Gastroesophageal sphincter (tissue), 4 donors: ENCODE measurements around the gene CCDC167. TPM values are rescaled to one million over a fixed set of nuclear protein-coding genes. Genes with fewer than 3 reads are reported as not detected.
A peak's percentile ranks its signal among the peaks of the same experiment; 100 is the strongest.

Source experiments
- ATAC-seq: fragments of 150-250 bp; one replicate; pipeline ENCODE4 v1.9.1; 2016; ENCODE audit warnings: mild to moderate bottlenecking, moderate library complexity
- H3K27ac ChIP-seq, 4 donors: fragments of 200-600 bp; sonication (generic) in 3 of 4; 1 replicate in 3 of 4; 2 replicates in 1 of 4; pipeline ENCODE4 v1.5.1; 2016 to 2019
- H3K27me3 ChIP-seq: fragments of 200-600 bp; sonication (generic); one replicate; pipeline ENCODE4 v1.5.1; 2019
- H3K36me3 ChIP-seq, 2 donors: fragments of 200-600 bp; sonication (generic); one replicate each; pipeline ENCODE4 v1.5.1; 2019; ENCODE audit warnings: control low read depth in 1 of 2
- H3K4me1 ChIP-seq, 3 donors: fragments of 200-600 bp; sonication (generic); 1 replicate in 2 of 3; 2 replicates in 1 of 3; pipeline ENCODE4 v1.5.1; 2016 to 2019; ENCODE audit warnings: control low read depth in 2 of 3
- H3K4me3 ChIP-seq, 2 donors: fragments of 200-600 bp; sonication (generic); one replicate each; pipeline ENCODE4 v1.5.1; 2019; ENCODE audit warnings: mild to moderate bottlenecking in 1 of 2, moderate library complexity in 1 of 2
- H3K9me3 ChIP-seq, 3 donors: fragments of 200-600 bp; sonication (generic); one replicate each; pipeline ENCODE4 v1.5.1; 2017 to 2019; ENCODE audit warnings: control low read depth in 2 of 3
- EP300 ChIP-seq: sonication (generic); formaldehyde crosslinking; IDR thresholded peaks from one replicate; pipeline ENCODE4 v1.6.1; 2017; ENCODE audit warnings: antibody characterized with exemption, mild to moderate bottlenecking
- POLR2A ChIP-seq, 2 donors: fragments of 450-650 bp; IDR thresholded peaks; one replicate each; pipeline ENCODE4 v1.6.1; 2017; ENCODE audit warnings: antibody characterized with exemption in 2 of 2, mild to moderate bottlenecking in 2 of 2, moderate library complexity in 1 of 2
- POLR2AphosphoS5 ChIP-seq: sonication (generic); formaldehyde crosslinking; IDR thresholded peaks from one replicate; pipeline ENCODE4 v1.6.1; 2017; ENCODE audit warnings: antibody characterized with exemption
- WGBS, 2 donors: methylation state at CpG; one replicate each; pipeline ENCODE4 v1.1.5; 2018; ENCODE audit warnings: low coverage in 1 of 2; 5-methylcytosine and 5-hydroxymethylcytosine counted together
- total RNA-seq, 4 donors: library from RNA; depleted of rRNA; stranded (reverse); fragments of >200 nt; gene quantifications; one replicate each; pipeline ENCODE4 v1.1.0, GENCODE V29; 2016
- TF ChIP-seq, protein P1 (sequence below), 4 experiments: fragments of 200-600 bp in 2 of 4; fragments of 450-650 bp in 2 of 4; sonication (generic) in 1 of 4; IDR thresholded peaks; one replicate each; pipeline ENCODE4 v1.5.1; 2017 to 2019; ENCODE audit warnings: antibody characterized with exemption in 4 of 4, mild to moderate bottlenecking in 2 of 4, moderate library complexity in 2 of 4

CCDC167 gene
- total RNA-seq, 4 donors from 2014 or later, result 10.6 to 16.2 (median 14.3) TPM

DNA sequence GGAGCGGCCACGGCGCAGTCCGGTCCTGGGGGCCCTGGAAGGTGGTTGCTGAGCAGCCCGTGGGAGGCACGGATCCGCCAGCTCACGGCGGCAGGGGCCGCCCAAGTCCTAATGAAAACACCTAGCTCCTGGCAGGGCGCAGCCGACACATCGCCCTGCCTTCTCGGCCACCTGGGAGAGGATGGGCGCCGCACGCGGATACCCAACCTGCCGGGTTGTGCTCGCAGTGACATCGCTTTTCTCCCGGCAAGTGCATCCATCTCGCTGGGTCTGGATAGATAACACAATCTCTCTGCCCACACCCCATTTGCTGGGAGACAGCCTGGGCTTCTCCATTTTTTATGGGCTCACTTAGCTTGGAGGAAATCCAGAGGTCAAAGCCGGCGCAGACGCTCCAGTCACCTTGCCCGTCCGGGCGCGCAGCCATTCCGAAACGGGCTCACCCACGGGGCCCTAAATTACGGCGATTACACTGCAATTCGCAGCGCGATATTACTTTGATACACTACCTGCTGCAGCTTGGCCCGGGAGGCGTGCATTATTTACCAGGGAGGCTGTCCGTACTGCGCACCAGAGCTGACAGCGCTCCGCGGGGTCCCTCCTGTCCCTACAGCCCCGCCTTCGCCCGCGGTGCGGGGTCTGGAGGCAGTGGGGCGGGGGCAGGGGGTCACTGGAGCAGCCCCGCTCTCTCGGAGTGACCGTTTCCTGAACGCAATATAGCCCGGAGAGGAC lies 36.2 kb upstream of the CCDC167 start:
- TF ChIP-seq EP300, result no peak
- no peak for TF ChIP-seq POLR2AphosphoS5
- no peak for TF ChIP-seq POLR2A (IDR thresholded peaks at IDR 0.05)
- TF ChIP-seq, protein P1, sequence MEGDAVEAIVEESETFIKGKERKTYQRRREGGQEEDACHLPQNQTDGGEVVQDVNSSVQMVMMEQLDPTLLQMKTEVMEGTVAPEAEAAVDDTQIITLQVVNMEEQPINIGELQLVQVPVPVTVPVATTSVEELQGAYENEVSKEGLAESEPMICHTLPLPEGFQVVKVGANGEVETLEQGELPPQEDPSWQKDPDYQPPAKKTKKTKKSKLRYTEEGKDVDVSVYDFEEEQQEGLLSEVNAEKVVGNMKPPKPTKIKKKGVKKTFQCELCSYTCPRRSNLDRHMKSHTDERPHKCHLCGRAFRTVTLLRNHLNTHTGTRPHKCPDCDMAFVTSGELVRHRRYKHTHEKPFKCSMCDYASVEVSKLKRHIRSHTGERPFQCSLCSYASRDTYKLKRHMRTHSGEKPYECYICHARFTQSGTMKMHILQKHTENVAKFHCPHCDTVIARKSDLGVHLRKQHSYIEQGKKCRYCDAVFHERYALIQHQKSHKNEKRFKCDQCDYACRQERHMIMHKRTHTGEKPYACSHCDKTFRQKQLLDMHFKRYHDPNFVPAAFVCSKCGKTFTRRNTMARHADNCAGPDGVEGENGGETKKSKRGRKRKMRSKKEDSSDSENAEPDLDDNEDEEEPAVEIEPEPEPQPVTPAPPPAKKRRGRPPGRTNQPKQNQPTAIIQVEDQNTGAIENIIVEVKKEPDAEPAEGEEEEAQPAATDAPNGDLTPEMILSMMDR (IDR thresholded peaks at IDR 0.05), result no peak
- no peak for ATAC-seq
- Histone ChIP-seq H3K27ac (no peak overlapping the region), H3K27me3 (peaks cover 71% of the 10 kb centered on the region), H3K4me3 (peak overlapping the region in 1 of 2 donors; percentile 40), H3K4me1 (peaks cover 0 to 16% (median 13%) of the 10 kb centered on the region in 3 donors), H3K36me3 (no peaks in the 10 kb centered on the region), H3K9me3 (no peaks in the 10 kb centered on the region)
- WGBS, 2 donors, result no CpG with 5 or more reads among the region's 56 CpGs

DNA sequence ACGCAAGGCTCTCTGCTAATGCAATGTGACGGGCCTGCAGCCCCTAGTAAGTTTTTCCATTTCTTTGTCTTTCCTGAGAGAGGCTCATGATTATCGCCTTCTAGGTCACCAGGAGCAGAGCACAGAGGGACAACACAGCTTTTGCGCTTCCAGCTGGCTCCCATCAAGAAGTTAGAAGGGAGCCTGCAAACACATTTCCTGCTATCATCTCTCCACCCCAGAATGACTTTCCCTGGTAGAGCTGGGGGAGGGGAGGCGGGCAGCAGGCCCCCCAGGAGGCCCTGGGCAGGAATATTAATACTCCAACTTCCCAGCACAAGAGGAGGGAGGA lies 35.7 kb upstream of the CCDC167 start:
- WGBS, 2 donors, result 29 to 40% methylated on average over 2 to 4 of the region's 5 CpGs
- ATAC-seq, result no peak
- Histone ChIP-seq H3K9me3 (no peaks in the 10 kb centered on the region), H3K4me1 (peaks cover 0 to 16% (median 13%) of the 10 kb centered on the region in 3 donors), H3K27ac (no peak overlapping the region), H3K27me3 (peaks cover 77% of the 10 kb centered on the region), H3K4me3 (peak overlapping the region in 1 of 2 donors; percentile 40), H3K36me3 (no peaks in the 10 kb centered on the region)
- no peak for TF ChIP-seq EP300
- TF ChIP-seq POLR2AphosphoS5, result no peak
- no peak for TF ChIP-seq POLR2A (IDR thresholded peaks at IDR 0.05)

DNA sequence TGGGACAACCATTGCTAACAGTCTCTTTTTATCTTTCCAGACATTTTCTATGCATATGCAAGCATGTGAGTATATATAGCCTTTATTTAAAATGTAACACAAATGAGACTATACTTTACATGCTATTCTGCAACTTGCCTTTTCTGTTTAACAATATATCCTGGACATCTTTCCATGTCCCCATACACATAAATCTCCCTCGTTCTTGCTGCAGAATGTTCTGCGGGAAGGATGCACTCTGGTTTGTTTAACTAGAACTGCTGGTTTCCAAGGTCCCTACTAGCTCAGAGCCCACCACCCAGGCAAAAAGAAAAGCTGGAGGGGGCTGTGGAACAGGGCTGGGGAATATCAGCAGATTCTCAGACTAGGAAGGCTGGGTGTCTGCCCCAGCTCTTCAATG lies 35.2 kb upstream of the CCDC167 start:
- Histone ChIP-seq H3K4me3 (no peak overlapping the region), H3K27me3 (peaks cover 82% of the 10 kb centered on the region)
- WGBS, 2 donors, result 40 to 64% methylated on average over 2 of the region's 2 CpGs

DNA sequence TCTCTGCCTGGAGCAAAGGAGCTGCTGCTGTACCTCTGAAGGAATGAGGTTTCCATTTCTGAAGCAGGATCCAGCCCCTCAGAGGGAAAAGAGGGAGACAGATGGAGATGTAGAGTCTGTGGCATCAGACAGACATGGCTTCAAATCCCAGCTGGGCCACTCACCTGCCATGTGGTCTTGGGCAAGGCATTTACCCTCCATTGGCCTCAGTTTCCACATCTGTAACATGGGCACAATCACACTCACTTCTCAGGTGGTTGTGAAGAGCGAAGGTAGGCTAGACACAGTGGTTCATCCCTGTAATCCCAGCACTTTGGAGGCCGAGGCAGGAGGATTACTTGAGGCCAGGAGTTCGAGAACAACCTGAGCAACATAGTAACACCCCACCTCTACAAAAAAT lies 32.4 kb upstream of the CCDC167 start:
- H3K27ac ChIP-seq, result no peak overlapping the region
- H3K4me3 ChIP-seq, result no peak overlapping the region
- H3K4me1 ChIP-seq, result peaks cover 0 to 16% (median 13%) of the 10 kb centered on the region in 3 donors
- no peaks in the 10 kb centered on the region for H3K9me3 ChIP-seq
- 100% methylated on average over 1 of the region's 3 CpGs; no CpG with 5 or more reads in 1 of the 2 donors for WGBS, 2 donors
- no peaks in the 10 kb centered on the region for H3K36me3 ChIP-seq
- peaks cover 94% of the 10 kb centered on the region for H3K27me3 ChIP-seq
- TF ChIP-seq POLR2AphosphoS5 (no peak), POLR2A (IDR thresholded peaks at IDR 0.05) (no peak), EP300 (no peak)
- TF ChIP-seq, protein P1 (IDR thresholded peaks at IDR 0.05), result no peak
- no peak for ATAC-seq

More for the DNA sequence above, 35.2 kb upstream of the CCDC167 start:
- no peak for ATAC-seq
- Histone ChIP-seq H3K27ac (no peak overlapping the region), H3K36me3 (no peaks in the 10 kb centered on the region), H3K9me3 (no peaks in the 10 kb centered on the region), H3K4me1 (peaks cover 0 to 16% (median 13%) of the 10 kb centered on the region in 3 donors)
- TF ChIP-seq POLR2AphosphoS5, result no peak
- no peak for TF ChIP-seq POLR2A (IDR thresholded peaks at IDR 0.05)
- no peak for TF ChIP-seq EP300
- TF ChIP-seq, protein P1 (IDR thresholded peaks at IDR 0.05), result no peak

DNA sequence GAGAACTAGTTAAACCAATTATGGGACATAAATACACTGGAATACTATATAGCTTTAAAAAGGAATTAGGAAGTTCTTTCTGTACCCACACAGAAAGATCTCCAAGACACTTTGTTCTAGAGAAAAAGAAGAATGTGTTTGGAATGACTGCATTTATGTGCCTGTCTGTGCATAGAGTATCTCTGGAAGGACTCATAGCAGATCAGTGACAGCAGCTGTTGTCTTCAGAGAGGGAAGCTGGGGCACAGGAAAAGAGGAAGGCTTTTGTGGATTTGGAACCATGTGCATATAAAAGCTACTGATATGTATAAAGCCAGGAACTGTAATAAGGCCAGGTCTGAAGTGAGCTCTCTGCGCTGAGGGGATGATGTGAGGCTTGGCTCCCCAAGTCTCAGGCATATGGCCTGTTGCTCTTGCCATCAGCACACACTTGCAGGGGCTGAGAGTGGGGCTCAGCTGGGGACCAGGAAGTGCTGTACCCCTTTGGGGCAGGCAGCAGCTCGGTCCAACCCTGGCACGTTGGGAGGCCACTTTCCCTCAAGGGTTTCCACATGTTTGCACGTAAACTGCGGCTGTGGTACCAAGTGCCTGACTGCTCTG lies 31.8 kb upstream of the CCDC167 start:
- TF ChIP-seq EP300 (no peak), POLR2AphosphoS5 (no peak), POLR2A (IDR thresholded peaks at IDR 0.05) (no peak)
- TF ChIP-seq, protein P1 (IDR thresholded peaks at IDR 0.05), result no peak
- H3K36me3 ChIP-seq, result no peaks in the 10 kb centered on the region
- 80 to 84% methylated on average over 1 to 3 of the region's 5 CpGs for WGBS, 2 donors
- no peaks in the 10 kb centered on the region for H3K9me3 ChIP-seq
- no peak overlapping the region for H3K27ac ChIP-seq
- peaks cover 94% of the 10 kb centered on the region for H3K27me3 ChIP-seq
- H3K4me1 ChIP-seq, result peaks cover 0 to 14% (median 12%) of the 10 kb centered on the region in 3 donors
- no peak overlapping the region for H3K4me3 ChIP-seq
- ATAC-seq, result no peak
